Vagina (tissue), 2 donors: ENCODE data around the gene EGFR. TPM values are rescaled to one million over a fixed set of nuclear protein-coding genes. Genes with fewer than 3 reads are reported as not detected.
A peak's percentile ranks its signal among the peaks of the same experiment; 100 is the strongest.

ENCODE experiments used
- DNase-seq, 2 donors: peaks; one replicate each; pipeline ENCODE4 v3.0.0-alpha.2; 2017; ENCODE audit errors: extremely low spot score in 2 of 2
- H3K27ac ChIP-seq: fragments of 200-600 bp; sonication (generic); one replicate; pipeline ENCODE4 v1.5.1; 2019
- H3K27me3 ChIP-seq: fragments of 200-600 bp; sonication (generic); one replicate; pipeline ENCODE4 v1.5.1; 2019
- H3K36me3 ChIP-seq, 2 donors: fragments of 200-600 bp; sonication (generic); one replicate each; pipeline ENCODE4 v1.5.1; 2017 to 2019
- H3K4me1 ChIP-seq: fragments of 200-600 bp; sonication (generic); one replicate; pipeline ENCODE4 v1.5.1; 2019
- H3K4me3 ChIP-seq, 2 donors: fragments of 200-600 bp; sonication (generic); 1 replicate in 1 of 2; 2 replicates in 1 of 2; pipeline ENCODE4 v1.5.1; 2016 to 2019
- H3K9me3 ChIP-seq: fragments of 200-600 bp; sonication (generic); one replicate; pipeline ENCODE4 v1.5.1; 2019
- CTCF ChIP-seq, 3 experiments: fragments of 450-650 bp in 2 of 3; fragments of 200-600 bp in 1 of 3; sonication (generic) in 1 of 3; IDR thresholded peaks; one replicate each; pipeline ENCODE4 v1.5.1; 2017 to 2019; ENCODE audit warnings: antibody characterized with exemption in 3 of 3, mild to moderate bottlenecking in 2 of 3, moderate library complexity in 2 of 3
- POLR2A ChIP-seq, 2 donors: fragments of 450-650 bp; IDR thresholded peaks; one replicate each; pipeline ENCODE4 v1.6.1; 2017; ENCODE audit warnings: antibody characterized with exemption in 2 of 2, mild to moderate bottlenecking in 2 of 2, moderate library complexity in 2 of 2
- POLR2AphosphoS5 ChIP-seq, 2 donors: sonication (generic); formaldehyde crosslinking; IDR thresholded peaks; one replicate each; pipeline ENCODE4 v1.9.0; 2017; ENCODE audit warnings: antibody characterized with exemption in 2 of 2, mild to moderate bottlenecking in 2 of 2, low read depth in 1 of 2; ENCODE audit not compliant: insufficient read depth in 1 of 2
- intact Hi-C: fragments of 100-400 bp; cut with DNase I; formaldehyde crosslinking; loops from one replicate; pipeline ENCODE4 v1.15.1; 2023
- total RNA-seq: library from RNA; depleted of rRNA; stranded (reverse); fragments of >200 nt; gene quantifications from one replicate; pipeline ENCODE4 v1.2.3, GENCODE V29; 2016

EGFR gene
- total RNA-seq, 1 donor from 2014 or later: 130 TPM

GRCh38 chr7:55044791-55045190, 26.0 kb downstream of the EGFR start:
- Histone ChIP-seq H3K27ac (peak overlapping the region; percentile 43), H3K4me3 (no peak overlapping the region), H3K4me1 (peaks cover 65% of the 10 kb centered on the region), H3K27me3 (no peaks in the 10 kb centered on the region), H3K9me3 (no peaks in the 10 kb centered on the region), H3K36me3 (no peaks in the 10 kb centered on the region)
- no peak for DNase-seq
- TF ChIP-seq CTCF (IDR thresholded peaks at IDR 0.05) (no peak), POLR2A (IDR thresholded peaks at IDR 0.05) (no peak), POLR2AphosphoS5 (IDR thresholded peaks at IDR 0.05; ENCODE audit: insufficient read depth in 1 of 2, low read depth in 1 of 2) (no peak)
- intact Hi-C loops: no loop called here

- no peaks in the 10 kb centered on the region for H3K27me3 ChIP-seq
- TF ChIP-seq POLR2A (IDR thresholded peaks at IDR 0.05): no peak
- TF ChIP-seq CTCF (IDR thresholded peaks at IDR 0.05): no peak
- no peak for TF ChIP-seq POLR2AphosphoS5 (IDR thresholded peaks at IDR 0.05; ENCODE audit: insufficient read depth in 1 of 2, low read depth in 1 of 2)
- DNase-seq: no peak
- H3K9me3 ChIP-seq: no peaks in the 10 kb centered on the region
- no peaks in the 10 kb centered on the region for H3K36me3 ChIP-seq
- H3K4me3 ChIP-seq: no peak overlapping the region
- no peak overlapping the region for H3K27ac ChIP-seq
- intact Hi-C loops: no loop called here
- peaks cover 78% of the 10 kb centered on the region for H3K4me1 ChIP-seq
These were observed 27.9 kb downstream of the EGFR start for GRCh38 chr7:55046582-55047342.

GRCh38 chr7:55048221-55048859, 29.5 kb downstream of the EGFR start:
- intact Hi-C loops: no loop called here
- H3K36me3 ChIP-seq: no peaks in the 10 kb centered on the region
- H3K9me3 ChIP-seq: no peaks in the 10 kb centered on the region
- TF ChIP-seq POLR2AphosphoS5 (IDR thresholded peaks at IDR 0.05; ENCODE audit: insufficient read depth in 1 of 2, low read depth in 1 of 2) (peak in 1 of 2 donors; percentile 11), POLR2A (IDR thresholded peaks at IDR 0.05) (no peak), CTCF (IDR thresholded peaks at IDR 0.05) (no peak)
- no peak overlapping the region for H3K4me3 ChIP-seq
- no peak overlapping the region for H3K27ac ChIP-seq
- peaks cover 92% of the 10 kb centered on the region for H3K4me1 ChIP-seq
- H3K27me3 ChIP-seq: no peaks in the 10 kb centered on the region
- DNase-seq: no peak

GRCh38 chr7:55050281-55050680, 31.5 kb downstream of the EGFR start:
- Histone ChIP-seq H3K27me3 (no peaks in the 10 kb centered on the region), H3K4me3 (no peak overlapping the region), H3K9me3 (no peaks in the 10 kb centered on the region), H3K27ac (no peak overlapping the region), H3K36me3 (no peaks in the 10 kb centered on the region), H3K4me1 (peaks cover 92% of the 10 kb centered on the region)
- no peak for TF ChIP-seq POLR2AphosphoS5 (IDR thresholded peaks at IDR 0.05; ENCODE audit: insufficient read depth in 1 of 2, low read depth in 1 of 2)
- TF ChIP-seq POLR2A (IDR thresholded peaks at IDR 0.05): no peak
- TF ChIP-seq CTCF (IDR thresholded peaks at IDR 0.05): no peak
- DNase-seq: no peak
- intact Hi-C loops: no loop called here

GRCh38 chr7:55052081-55052480, 33.3 kb downstream of the EGFR start:
- peak overlapping the region; percentile 52 for H3K27ac ChIP-seq
- intact Hi-C loops: no loop called here
- no peak overlapping the region for H3K4me3 ChIP-seq
- no peaks in the 10 kb centered on the region for H3K27me3 ChIP-seq
- no peak for DNase-seq
- peaks cover 97% of the 10 kb centered on the region for H3K4me1 ChIP-seq
- TF ChIP-seq CTCF (IDR thresholded peaks at IDR 0.05) (no peak), POLR2A (IDR thresholded peaks at IDR 0.05) (no peak), POLR2AphosphoS5 (IDR thresholded peaks at IDR 0.05; ENCODE audit: insufficient read depth in 1 of 2, low read depth in 1 of 2) (no peak)
- H3K36me3 ChIP-seq: no peaks in the 10 kb centered on the region
- H3K9me3 ChIP-seq: no peaks in the 10 kb centered on the region
